ENCODE results near the gene LTC4S.

DNA sequence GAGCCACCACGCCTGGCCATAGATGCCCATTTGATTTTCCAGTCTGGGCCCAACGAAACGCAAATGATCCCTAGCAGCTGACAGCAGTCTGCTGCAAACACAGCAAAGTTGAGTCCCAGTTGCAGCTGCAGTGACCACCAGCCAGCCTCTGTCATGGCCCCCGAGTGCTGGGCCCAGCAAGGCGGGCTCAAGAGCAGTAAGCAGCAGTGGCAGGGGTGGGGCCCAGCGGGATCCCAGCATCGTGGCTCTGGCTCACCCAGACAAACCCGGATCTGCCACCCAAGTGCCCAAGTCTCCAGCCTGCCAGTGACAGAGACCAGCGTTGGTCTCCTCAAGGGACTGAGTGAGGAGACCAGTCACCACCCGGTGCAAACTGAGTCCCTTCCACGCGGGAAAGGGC lies 6.9 kb upstream of the LTC4S start:
- TF ChIP-seq, protein P1, sequence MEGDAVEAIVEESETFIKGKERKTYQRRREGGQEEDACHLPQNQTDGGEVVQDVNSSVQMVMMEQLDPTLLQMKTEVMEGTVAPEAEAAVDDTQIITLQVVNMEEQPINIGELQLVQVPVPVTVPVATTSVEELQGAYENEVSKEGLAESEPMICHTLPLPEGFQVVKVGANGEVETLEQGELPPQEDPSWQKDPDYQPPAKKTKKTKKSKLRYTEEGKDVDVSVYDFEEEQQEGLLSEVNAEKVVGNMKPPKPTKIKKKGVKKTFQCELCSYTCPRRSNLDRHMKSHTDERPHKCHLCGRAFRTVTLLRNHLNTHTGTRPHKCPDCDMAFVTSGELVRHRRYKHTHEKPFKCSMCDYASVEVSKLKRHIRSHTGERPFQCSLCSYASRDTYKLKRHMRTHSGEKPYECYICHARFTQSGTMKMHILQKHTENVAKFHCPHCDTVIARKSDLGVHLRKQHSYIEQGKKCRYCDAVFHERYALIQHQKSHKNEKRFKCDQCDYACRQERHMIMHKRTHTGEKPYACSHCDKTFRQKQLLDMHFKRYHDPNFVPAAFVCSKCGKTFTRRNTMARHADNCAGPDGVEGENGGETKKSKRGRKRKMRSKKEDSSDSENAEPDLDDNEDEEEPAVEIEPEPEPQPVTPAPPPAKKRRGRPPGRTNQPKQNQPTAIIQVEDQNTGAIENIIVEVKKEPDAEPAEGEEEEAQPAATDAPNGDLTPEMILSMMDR (IDR thresholded peaks at IDR 0.05; ENCODE audit: low read length) = no peak
- TF ChIP-seq EZH2phosphoT487 (IDR thresholded peaks at IDR 0.05; ENCODE audit: low read length) = no peak
- no peak for TF ChIP-seq EZH2 (optimal IDR thresholded peaks at IDR 0.05; ENCODE audit: low read depth, low read length)

Measured in MM.1S (cell line).